PC-3 (cell line): ENCODE results near the gene CD69. TPM values are rescaled to one million over a fixed set of nuclear protein-coding genes. Genes with fewer than 3 reads are reported as not detected.

Source experiments
- ATAC-seq: fragments of 200-7000 bp; cut with Tn5 transposase; 2 replicates; pipeline ENCODE4 v1.9.1; 2020; ENCODE audit warnings: mild to moderate bottlenecking, moderate library complexity
- BruUV-seq: library from RNA; stranded (reverse); fragments of 400-500 nt; replicated peaks from 2 replicates; lab custom pipeline; 2021; lab: Mats Ljungman, UMichigan
- CTCF ChIA-PET: fragments of 300-600 bp; sonication (Branson Sonifier 250); formaldehyde crosslinking; loops from one replicate; lab custom pipeline; 2022; ENCODE audit warnings: antibody characterized with exemption; lab: Charles Lee
- POLR2A ChIA-PET: fragments of 300-600 bp; sonication (Branson Sonifier 250); formaldehyde crosslinking; loops from one replicate; lab custom pipeline; 2022; ENCODE audit warnings: antibody characterized with exemption; ENCODE audit not compliant: unreplicated experiment; lab: Charles Lee
- DNase-seq: peaks from one replicate; pipeline ENCODE4 v3.0.0-alpha.2; 2015
- H2AFZ ChIP-seq: fragments of 300-600 bp; sonication (generic); 2 replicates; pipeline ENCODE4 v1.6.0; 2016; ENCODE audit warnings: antibody characterized with exemption, low read length
- H3F3A ChIP-seq: fragments of 300-600 bp; sonication (generic); one replicate; pipeline ENCODE4 v1.6.0; 2017; ENCODE audit warnings: antibody characterized with exemption, low read length, control low read depth, mild to moderate bottlenecking; ENCODE audit not compliant: unreplicated experiment
- H3K27ac ChIP-seq: fragments of 300-600 bp; sonication (generic); 2 replicates; pipeline ENCODE4 v1.5.1; 2016; ENCODE audit warnings: mild to moderate bottlenecking, low read length
- H3K27me3 ChIP-seq: fragments of 300-600 bp; sonication (generic); 2 replicates; pipeline ENCODE4 v1.6.1; 2016; ENCODE audit warnings: low read length, mixed read lengths
- H3K36me3 ChIP-seq: fragments of 300-600 bp; sonication (generic); 2 replicates; pipeline ENCODE4 v1.6.1; 2016; ENCODE audit warnings: low read depth, mixed run types, low read length, mixed read lengths
- H3K4me1 ChIP-seq: fragments of 300-600 bp; sonication (generic); 2 replicates; pipeline ENCODE4 v1.5.1; 2016; ENCODE audit warnings: low read length; ENCODE audit not compliant: insufficient read depth
- H3K4me2 ChIP-seq: fragments of 300-600 bp; sonication (generic); 2 replicates; pipeline ENCODE4 v1.6.0; 2016; ENCODE audit warnings: low read length
- H3K4me3 ChIP-seq: fragments of 300-600 bp; sonication (generic); 2 replicates; pipeline ENCODE4 v1.5.1; 2016; ENCODE audit warnings: mild to moderate bottlenecking, low read length, mixed read lengths
- H3K79me2 ChIP-seq: fragments of 300-600 bp; sonication (generic); 2 replicates; pipeline ENCODE4 v1.6.1; 2017; ENCODE audit warnings: low read length, mixed read lengths
- H3K9ac ChIP-seq: fragments of 300-600 bp; sonication (generic); 2 replicates; pipeline ENCODE4 v1.6.0; 2016; ENCODE audit warnings: mild to moderate bottlenecking, low read length
- H3K9me2 ChIP-seq: fragments of 300-600 bp; sonication (generic); replicated peaks from 2 replicates; pipeline ENCODE4 v1.6.1; 2016; ENCODE audit warnings: mixed run types, low read length, mixed read lengths
- H3K9me3 ChIP-seq: fragments of 300-600 bp; sonication (generic); 2 replicates; pipeline ENCODE4 v1.6.1; 2016; ENCODE audit warnings: low read length, mixed read lengths
- H4K20me1 ChIP-seq: fragments of 300-600 bp; sonication (generic); 2 replicates; pipeline ENCODE4 v1.6.1; 2016; ENCODE audit warnings: low read length, mixed read lengths
- EZH2 ChIP-seq: fragments of 300-600 bp; sonication (generic); IDR thresholded peaks from one replicate; pipeline ENCODE4 v1.6.1; 2017; ENCODE audit warnings: antibody characterized with exemption, mild to moderate bottlenecking, low read length; ENCODE audit not compliant: unreplicated experiment
- EZH2phosphoT487 ChIP-seq: fragments of 300-600 bp; sonication (generic); IDR thresholded peaks from 2 replicates; pipeline ENCODE4 v1.6.1; 2018; ENCODE audit warnings: mild to moderate bottlenecking, antibody characterized with exemption, low read length, borderline replicate concordance
- intact Hi-C: fragments of 100-400 bp; cut with micrococcal nuclease; formaldehyde crosslinking; loops from 2 replicates; pipeline ENCODE4 v1.9.0; 2023
- total RNA-seq: library from RNA; depleted of rRNA; stranded (reverse); fragments of >200 nt; gene quantifications from 2 replicates; pipeline ENCODE4 v1.2.3, GENCODE V29; 2014
- TF ChIP-seq, protein P1 (sequence below): fragments of 300-600 bp; sonication (generic); conservative IDR thresholded peaks from 2 replicates; pipeline ENCODE4 v1.5.1; 2017; ENCODE audit warnings: antibody characterized with exemption, low read depth, mild to moderate bottlenecking, low read length

The CD69 gene
- total RNA-seq, 1 experiment from 2014 or later, result not detected

DNA sequence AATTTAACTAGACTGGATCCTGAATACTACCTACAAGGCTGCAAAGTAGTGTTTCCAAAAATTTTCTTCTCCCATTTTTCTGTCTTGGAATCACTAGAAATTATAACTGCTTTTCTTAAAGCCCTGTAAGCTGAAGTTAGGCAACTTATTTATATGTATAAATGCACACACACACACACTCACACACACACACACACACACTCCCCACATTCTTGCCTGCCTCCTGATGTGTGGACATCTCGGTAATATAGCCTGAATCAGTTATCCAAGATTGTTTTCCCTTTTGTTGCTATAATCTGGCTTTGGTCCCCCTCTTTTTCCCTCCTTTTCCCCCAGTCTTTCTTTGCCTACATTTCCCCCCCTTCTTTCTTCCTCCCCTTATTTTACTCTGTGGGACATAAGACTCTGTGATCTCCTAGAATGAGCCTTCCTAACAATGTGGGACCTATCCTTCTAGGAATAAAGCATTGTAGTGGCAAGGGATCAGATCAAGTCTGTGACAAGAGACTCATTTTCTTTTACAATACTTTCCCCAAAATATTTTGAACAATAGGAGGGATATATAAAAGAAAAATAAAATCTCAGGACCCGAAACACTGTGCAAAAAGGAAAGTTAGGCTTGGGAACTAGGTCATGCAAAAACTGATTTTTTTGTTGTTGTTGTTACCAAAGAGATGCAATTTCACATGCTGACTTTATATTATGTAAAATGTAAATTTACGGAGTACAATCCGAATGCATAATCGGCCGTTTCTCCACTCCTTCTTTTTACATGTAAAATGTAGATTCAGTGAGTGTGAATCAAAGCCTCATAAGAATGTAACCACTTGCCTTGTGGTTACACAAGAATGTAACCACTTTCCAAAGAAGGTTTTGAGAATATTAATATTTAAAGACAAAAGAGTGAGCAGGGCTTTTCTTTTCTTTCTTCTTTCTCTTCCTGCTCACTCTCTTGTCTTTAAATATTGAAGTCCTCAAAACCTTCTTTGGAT, 26.3 kb upstream of the CD69 start:
- no peaks in the 10 kb centered on the region for H3K9me2 ChIP-seq
- no peak overlapping the region for H3K4me3 ChIP-seq
- no peak overlapping the region for H3K27ac ChIP-seq
- no peaks in the 10 kb centered on the region for H3K4me1 ChIP-seq
- no peak overlapping the region for H2AFZ ChIP-seq
- no peaks in the 10 kb centered on the region for H3K36me3 ChIP-seq
- ChIA-PET POLR2A (no interaction called here), CTCF (no interaction called here)
- no peaks in the 10 kb centered on the region for H3K79me2 ChIP-seq
- no peaks in the 10 kb centered on the region for H3K27me3 ChIP-seq
- H3K9ac ChIP-seq, result no peak overlapping the region
- intact Hi-C loops, result no loop called here
- DNase-seq, result no peak
- H4K20me1 ChIP-seq, result no peaks in the 10 kb centered on the region
- no TSS peak for BruUV-seq
- H3K4me2 ChIP-seq, result no peak overlapping the region
- no peaks in the 10 kb centered on the region for H3K9me3 ChIP-seq
- no peak for ATAC-seq
- no peaks in the 10 kb centered on the region for H3F3A ChIP-seq
- TF ChIP-seq EZH2, result no peak
- no peak for TF ChIP-seq EZH2phosphoT487
- TF ChIP-seq, protein P1, sequence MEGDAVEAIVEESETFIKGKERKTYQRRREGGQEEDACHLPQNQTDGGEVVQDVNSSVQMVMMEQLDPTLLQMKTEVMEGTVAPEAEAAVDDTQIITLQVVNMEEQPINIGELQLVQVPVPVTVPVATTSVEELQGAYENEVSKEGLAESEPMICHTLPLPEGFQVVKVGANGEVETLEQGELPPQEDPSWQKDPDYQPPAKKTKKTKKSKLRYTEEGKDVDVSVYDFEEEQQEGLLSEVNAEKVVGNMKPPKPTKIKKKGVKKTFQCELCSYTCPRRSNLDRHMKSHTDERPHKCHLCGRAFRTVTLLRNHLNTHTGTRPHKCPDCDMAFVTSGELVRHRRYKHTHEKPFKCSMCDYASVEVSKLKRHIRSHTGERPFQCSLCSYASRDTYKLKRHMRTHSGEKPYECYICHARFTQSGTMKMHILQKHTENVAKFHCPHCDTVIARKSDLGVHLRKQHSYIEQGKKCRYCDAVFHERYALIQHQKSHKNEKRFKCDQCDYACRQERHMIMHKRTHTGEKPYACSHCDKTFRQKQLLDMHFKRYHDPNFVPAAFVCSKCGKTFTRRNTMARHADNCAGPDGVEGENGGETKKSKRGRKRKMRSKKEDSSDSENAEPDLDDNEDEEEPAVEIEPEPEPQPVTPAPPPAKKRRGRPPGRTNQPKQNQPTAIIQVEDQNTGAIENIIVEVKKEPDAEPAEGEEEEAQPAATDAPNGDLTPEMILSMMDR, result no peak

DNA sequence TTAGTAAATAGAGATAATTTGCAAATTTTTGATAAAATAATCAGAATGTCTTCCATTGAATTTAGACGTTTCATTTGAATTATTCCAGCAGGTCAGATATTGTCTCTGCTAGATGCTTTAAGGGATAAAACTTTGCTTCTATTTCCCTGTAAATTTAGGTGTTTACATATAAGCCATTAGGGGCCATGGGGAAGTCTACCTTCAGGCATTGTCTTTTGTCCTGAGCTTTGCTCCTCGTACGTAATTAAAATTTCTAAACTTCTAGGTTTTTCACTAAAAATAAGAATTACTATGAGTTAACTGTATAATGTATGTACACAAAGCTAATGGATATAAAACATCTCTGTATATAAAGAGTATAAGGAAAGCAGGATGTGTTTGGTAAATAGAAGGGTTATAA, 24.1 kb upstream of the CD69 start:
- Histone ChIP-seq H3K4me1 (no peaks in the 10 kb centered on the region), H3K27ac (no peak overlapping the region), H3K27me3 (no peaks in the 10 kb centered on the region), H3K9me2 (no peaks in the 10 kb centered on the region), H3K4me3 (no peak overlapping the region), H3K79me2 (no peaks in the 10 kb centered on the region), H3F3A (no peaks in the 10 kb centered on the region), H2AFZ (no peak overlapping the region), H3K9me3 (no peaks in the 10 kb centered on the region), H3K4me2 (no peak overlapping the region), H4K20me1 (no peaks in the 10 kb centered on the region), H3K9ac (no peak overlapping the region), H3K36me3 (no peaks in the 10 kb centered on the region)
- ChIA-PET CTCF (no interaction called here), POLR2A (no interaction called here)
- TF ChIP-seq, protein P1, result no peak
- TF ChIP-seq EZH2, result no peak
- no peak for TF ChIP-seq EZH2phosphoT487
- no TSS peak for BruUV-seq
- DNase-seq (no peak), ATAC-seq (no peak)
- intact Hi-C loops, result no loop called here

DNA sequence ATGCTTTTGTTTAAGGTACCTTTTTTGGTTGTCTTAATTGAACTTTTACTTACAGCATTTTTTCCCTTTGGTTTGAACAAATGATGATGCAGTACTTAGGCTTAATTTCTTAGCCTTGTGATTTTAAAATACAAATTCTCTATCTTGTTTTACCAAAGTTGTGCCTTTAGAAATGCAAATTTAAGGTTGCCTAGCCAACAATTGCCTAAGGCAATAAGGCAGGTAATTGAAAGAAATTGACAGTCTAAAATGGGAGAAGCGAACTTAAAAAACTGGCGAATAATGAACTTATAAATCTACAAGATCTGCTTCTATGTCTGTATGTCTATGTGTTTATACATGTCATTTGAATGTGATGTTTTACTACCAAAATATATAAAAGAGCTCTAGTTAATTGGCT, 23.6 kb upstream of the CD69 start:
- Histone ChIP-seq H3K4me1 (no peaks in the 10 kb centered on the region), H3K36me3 (no peaks in the 10 kb centered on the region), H3F3A (no peaks in the 10 kb centered on the region), H3K27ac (no peak overlapping the region), H3K79me2 (no peaks in the 10 kb centered on the region), H3K9ac (no peak overlapping the region), H3K9me3 (no peaks in the 10 kb centered on the region), H3K4me3 (no peak overlapping the region), H2AFZ (no peak overlapping the region), H3K27me3 (no peaks in the 10 kb centered on the region), H4K20me1 (no peaks in the 10 kb centered on the region), H3K9me2 (no peaks in the 10 kb centered on the region), H3K4me2 (no peak overlapping the region)
- BruUV-seq, result no TSS peak
- ATAC-seq (no peak), DNase-seq (no peak)
- TF ChIP-seq EZH2 (no peak), EZH2phosphoT487 (no peak)
- TF ChIP-seq, protein P1, result no peak
- intact Hi-C loops, result no loop called here
- ChIA-PET POLR2A (no interaction called here), CTCF (no interaction called here)
